Epithelial cell of esophagus (primary cell): ENCODE results near the gene EFTUD2.

Experiments
- DNase-seq: peaks from one replicate; pipeline ENCODE4 v3.0.0; 2010; ENCODE audit warnings: low read depth
- H3K4me3 ChIP-seq: 2 replicates; pipeline ENCODE4 v1.5.1; 2011; ENCODE audit warnings: mild to moderate bottlenecking, low read length, control low read depth
- TF ChIP-seq, protein P1 (sequence below): IDR thresholded peaks from 2 replicates; pipeline ENCODE4 v1.5.1; 2011; ENCODE audit warnings: low read depth, mild to moderate bottlenecking, low read length, control low read depth, inconsistent platforms; ENCODE audit not compliant: insufficient read depth; ENCODE audit errors: missing control alignments

Gene EFTUD2

DNA sequence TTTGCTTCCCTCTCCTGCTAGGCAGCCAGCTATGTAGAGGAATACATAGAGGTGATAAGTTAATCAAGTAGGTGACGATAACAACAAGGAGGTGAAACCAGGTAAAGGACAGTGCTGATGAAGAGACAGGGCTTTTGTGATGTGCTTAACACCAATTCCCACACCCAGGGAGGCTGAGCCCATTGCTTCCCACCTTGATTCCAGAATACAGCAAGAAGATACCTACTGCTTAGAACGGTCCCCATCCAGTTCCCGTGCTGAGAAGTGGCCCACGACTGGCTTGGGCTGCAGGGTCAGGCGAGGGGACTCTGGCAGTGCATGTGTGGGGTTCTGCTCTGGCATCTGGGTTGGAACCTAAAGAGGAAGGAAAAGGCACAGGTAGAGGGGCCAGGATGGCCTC, 32.1 kb upstream of the EFTUD2 start:
- DNase-seq: no peak
- H3K4me3 ChIP-seq: no peak overlapping the region
- TF ChIP-seq, protein P1, sequence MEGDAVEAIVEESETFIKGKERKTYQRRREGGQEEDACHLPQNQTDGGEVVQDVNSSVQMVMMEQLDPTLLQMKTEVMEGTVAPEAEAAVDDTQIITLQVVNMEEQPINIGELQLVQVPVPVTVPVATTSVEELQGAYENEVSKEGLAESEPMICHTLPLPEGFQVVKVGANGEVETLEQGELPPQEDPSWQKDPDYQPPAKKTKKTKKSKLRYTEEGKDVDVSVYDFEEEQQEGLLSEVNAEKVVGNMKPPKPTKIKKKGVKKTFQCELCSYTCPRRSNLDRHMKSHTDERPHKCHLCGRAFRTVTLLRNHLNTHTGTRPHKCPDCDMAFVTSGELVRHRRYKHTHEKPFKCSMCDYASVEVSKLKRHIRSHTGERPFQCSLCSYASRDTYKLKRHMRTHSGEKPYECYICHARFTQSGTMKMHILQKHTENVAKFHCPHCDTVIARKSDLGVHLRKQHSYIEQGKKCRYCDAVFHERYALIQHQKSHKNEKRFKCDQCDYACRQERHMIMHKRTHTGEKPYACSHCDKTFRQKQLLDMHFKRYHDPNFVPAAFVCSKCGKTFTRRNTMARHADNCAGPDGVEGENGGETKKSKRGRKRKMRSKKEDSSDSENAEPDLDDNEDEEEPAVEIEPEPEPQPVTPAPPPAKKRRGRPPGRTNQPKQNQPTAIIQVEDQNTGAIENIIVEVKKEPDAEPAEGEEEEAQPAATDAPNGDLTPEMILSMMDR: no peak

DNA sequence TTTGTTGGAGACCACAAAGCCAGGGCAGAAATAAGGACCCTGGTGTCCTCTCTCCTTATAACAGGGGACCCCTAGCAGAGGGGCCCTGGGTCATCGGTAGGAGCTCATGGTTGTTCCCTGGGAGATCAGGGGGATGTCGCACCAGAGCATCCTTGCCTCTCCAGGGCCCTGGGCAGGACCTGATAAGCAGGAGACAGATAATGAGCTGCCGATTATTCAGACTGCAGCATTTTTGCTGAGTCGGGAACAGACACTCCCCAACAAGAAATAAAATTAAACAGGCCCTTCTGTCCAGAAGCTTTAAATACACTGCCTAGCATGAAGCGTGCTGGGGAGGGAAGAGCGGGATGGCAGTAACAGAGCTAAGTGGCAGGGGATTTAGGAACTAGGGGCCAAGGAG, 31.4 kb upstream of the EFTUD2 start:
- DNase-seq: no peak
- TF ChIP-seq, protein P1: no peak
- no peak overlapping the region for H3K4me3 ChIP-seq

DNA sequence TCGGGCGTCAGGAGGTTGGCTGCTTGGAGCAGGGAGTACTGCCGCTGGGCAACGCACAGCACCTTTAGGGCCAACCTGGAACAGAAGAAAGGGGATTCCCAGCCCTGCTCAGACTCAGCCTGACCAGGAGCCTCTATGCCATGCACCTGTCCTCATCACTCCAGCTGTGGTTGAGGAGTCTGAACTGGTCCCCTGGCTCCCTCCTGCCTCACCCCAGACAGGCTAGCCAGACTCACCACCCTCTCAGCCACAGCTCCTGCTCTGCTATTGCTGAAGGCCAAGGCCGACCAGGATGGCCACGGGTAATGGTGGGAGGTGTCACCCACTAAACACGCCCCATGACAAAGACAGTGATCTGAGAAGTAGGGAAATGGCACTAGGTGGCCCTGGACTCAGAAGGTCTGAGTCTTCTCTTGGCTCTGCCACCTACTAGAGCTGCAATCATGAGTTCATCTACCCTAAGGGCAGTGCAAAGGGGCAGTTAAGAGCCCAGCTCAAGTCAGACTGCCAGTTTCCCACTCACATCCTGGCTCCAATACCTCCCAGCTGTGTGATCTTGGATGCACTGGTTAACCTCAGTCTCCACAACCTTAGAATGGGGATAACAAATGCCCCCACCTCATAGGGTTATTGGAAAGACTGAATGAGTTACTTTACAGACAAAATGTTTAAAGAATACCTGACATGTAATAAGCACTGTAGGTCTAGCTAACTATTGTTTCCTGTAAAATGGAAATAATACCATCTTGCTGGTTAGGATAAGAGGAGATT, 29.9 kb upstream of the EFTUD2 start:
- H3K4me3 ChIP-seq: no peak overlapping the region
- no peak for DNase-seq
- TF ChIP-seq, protein P1: no peak

DNA sequence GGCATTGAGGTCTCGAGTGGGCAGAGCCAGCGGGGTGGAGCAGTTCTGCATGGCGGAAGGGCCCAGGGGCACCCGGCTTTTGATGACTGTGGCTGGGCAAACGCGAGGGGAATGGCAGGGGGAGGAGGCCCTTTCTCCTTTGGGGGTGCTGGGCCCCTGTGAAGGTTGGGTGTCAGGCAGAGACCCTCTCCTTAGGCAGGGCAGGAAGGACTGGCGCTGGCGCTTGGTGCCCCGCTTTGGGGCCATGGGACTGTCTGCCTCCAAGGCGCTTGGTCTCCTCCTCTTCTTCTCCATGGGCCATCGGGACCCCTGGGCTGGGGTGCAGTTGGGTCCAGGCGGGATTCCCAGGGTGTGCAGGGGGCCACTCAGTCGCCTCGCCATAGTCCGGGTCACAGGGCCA, 28.9 kb upstream of the EFTUD2 start:
- TF ChIP-seq, protein P1: no peak
- no peak for DNase-seq
- H3K4me3 ChIP-seq: no peak overlapping the region

DNA sequence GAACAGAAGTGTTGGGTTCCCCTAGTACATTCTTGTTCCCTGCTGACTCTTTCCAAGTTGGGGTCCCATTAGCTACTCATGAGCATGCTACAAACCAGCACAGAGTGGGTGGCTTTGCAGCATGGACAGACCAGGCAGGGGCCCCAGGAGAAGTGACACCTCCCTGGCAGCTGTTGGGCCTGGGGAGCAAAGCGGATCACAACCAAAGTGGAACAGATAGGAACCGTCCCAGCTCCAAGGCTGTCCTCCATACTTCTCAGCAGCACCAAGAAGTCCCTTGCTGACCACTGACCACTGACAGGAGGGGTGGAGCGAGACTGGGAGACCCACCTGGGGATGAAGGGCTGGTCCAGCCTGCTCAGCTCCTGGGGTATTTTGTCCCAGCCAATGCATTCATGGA, 28.5 kb upstream of the EFTUD2 start:
- no peak for DNase-seq
- H3K4me3 ChIP-seq: no peak overlapping the region
- TF ChIP-seq, protein P1: no peak

DNA sequence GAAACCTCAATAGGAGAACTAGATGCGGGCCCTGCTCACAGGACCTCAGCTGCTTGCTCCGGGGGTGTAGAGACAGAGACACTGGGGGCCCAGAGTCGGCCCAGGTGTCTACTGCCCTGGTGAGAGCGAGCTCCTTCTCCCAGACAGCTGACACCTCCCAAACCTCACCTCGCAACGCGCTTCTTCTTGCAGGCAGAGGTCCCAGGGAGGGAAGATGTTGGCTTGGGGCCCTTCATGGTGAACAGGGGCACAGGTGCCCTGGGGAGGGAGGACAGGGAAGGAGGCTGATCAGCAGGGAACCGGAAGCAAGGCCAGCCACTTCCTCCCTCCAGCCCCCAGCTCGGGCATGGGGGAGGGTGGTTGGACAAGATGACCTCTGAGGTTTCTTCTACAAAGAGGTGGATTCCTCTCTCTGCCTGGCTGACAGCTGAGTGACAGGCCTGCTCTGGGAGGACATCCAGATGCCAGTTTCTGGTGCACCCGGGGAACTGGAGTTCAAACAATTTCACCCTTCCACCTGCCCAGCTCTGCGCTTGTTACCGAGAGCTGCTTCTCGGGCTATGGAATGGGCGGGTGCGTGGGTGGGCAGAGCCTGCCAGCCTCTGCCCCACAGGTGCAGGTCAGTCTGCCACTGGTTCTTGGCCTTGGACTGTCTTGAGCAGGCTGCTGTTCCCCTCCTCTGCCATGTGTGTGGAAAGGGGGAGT, 27.7 kb upstream of the EFTUD2 start:
- TF ChIP-seq, protein P1: no peak

More for the DNA sequence above, 27.7 kb upstream of the EFTUD2 start:
- no peak overlapping the region for H3K4me3 ChIP-seq
- DNase-seq: no peak
